Smooth muscle cell (in vitro differentiated cells): Measurements from ENCODE around the gene MAPT. TPM values are rescaled to one million over a fixed set of nuclear protein-coding genes. Genes with fewer than 3 reads are reported as not detected.

ENCODE experiments used
- DNase-seq: peaks from one replicate; lab custom pipeline; 2025; ENCODE audit not compliant: unreplicated experiment; lab: John Stamatoyannopoulos, UW
- H2AFZ ChIP-seq: fragments of 200-600 bp; sonication (generic); 2 replicates; pipeline ENCODE4 v1.6.0; 2016; ENCODE audit warnings: antibody characterized with exemption, low read depth, mild to moderate bottlenecking
- H3F3A ChIP-seq: fragments of 200-600 bp; sonication (generic); 2 replicates; pipeline ENCODE4 v1.6.0; 2017; ENCODE audit warnings: antibody characterized with exemption, low read depth
- H3K27ac ChIP-seq: fragments of 200-600 bp; sonication (generic); 2 replicates; pipeline ENCODE4 v1.5.1; 2016; ENCODE audit warnings: low read depth, mild to moderate bottlenecking
- H3K27me3 ChIP-seq: fragments of 200-600 bp; sonication (generic); 2 replicates; pipeline ENCODE4 v1.6.1; 2016; ENCODE audit warnings: low read depth, mild to moderate bottlenecking
- H3K36me3 ChIP-seq: fragments of 200-600 bp; sonication (generic); 2 replicates; pipeline ENCODE4 v1.5.1; 2016; ENCODE audit warnings: low read depth
- H3K4me1 ChIP-seq: fragments of 200-600 bp; sonication (generic); 2 replicates; pipeline ENCODE4 v1.5.1; 2016; ENCODE audit warnings: low read depth
- H3K4me2 ChIP-seq: fragments of 200-600 bp; sonication (generic); 2 replicates; pipeline ENCODE4 v1.6.0; 2016; ENCODE audit warnings: mild to moderate bottlenecking
- H3K4me3 ChIP-seq: fragments of 200-600 bp; sonication (generic); 2 replicates; pipeline ENCODE4 v1.5.1; 2016; ENCODE audit warnings: mild to moderate bottlenecking
- H3K79me2 ChIP-seq: fragments of 200-600 bp; sonication (generic); 2 replicates; pipeline ENCODE4 v1.6.0; 2016; ENCODE audit warnings: low read depth, mild to moderate bottlenecking
- H3K9ac ChIP-seq: fragments of 200-600 bp; sonication (generic); 2 replicates; pipeline ENCODE4 v1.6.0; 2016; ENCODE audit warnings: low read depth
- H3K9me3 ChIP-seq: fragments of 200-600 bp; sonication (generic); replicated peaks from 2 replicates; pipeline ENCODE4 v1.5.1; 2016; ENCODE audit warnings: low read depth
- H4K20me1 ChIP-seq: fragments of 200-600 bp; sonication (generic); 2 replicates; pipeline ENCODE4 v1.6.0; 2016; ENCODE audit warnings: low read depth
- WGBS: methylation state at CpG from one replicate; pipeline ENCODE4 v1.1.7; 2016; ENCODE audit warnings: low lambda C conversion rate; 5-methylcytosine and 5-hydroxymethylcytosine counted together
- polyA plus RNA-seq: library from polyadenylated mRNA; unstranded; fragments of >200 nt; fragmentation: Nextera tagmentation; extraction: Ambion mirVana; gene quantifications from 2 replicates; pipeline ENCODE4 v1.2.1, GENCODE V29; 2016
- total RNA-seq: library from RNA; depleted of rRNA; stranded (reverse); fragments of >200 nt; gene quantifications from 2 replicates; pipeline ENCODE4 v1.2.3, GENCODE V29; 2014
- TF ChIP-seq, protein P1 (sequence below): fragments of 200-600 bp; sonication (generic); IDR thresholded peaks from 2 replicates; pipeline ENCODE4 v1.5.1; 2017; ENCODE audit warnings: borderline replicate concordance, mild to moderate bottlenecking, antibody characterized with exemption; ENCODE audit not compliant: insufficient read depth, poor library complexity, severe bottlenecking

MAPT gene
- total and polyA plus RNA-seq, 2 experiments from 2014 or later: 0.49 to 1.7 TPM

DNA sequence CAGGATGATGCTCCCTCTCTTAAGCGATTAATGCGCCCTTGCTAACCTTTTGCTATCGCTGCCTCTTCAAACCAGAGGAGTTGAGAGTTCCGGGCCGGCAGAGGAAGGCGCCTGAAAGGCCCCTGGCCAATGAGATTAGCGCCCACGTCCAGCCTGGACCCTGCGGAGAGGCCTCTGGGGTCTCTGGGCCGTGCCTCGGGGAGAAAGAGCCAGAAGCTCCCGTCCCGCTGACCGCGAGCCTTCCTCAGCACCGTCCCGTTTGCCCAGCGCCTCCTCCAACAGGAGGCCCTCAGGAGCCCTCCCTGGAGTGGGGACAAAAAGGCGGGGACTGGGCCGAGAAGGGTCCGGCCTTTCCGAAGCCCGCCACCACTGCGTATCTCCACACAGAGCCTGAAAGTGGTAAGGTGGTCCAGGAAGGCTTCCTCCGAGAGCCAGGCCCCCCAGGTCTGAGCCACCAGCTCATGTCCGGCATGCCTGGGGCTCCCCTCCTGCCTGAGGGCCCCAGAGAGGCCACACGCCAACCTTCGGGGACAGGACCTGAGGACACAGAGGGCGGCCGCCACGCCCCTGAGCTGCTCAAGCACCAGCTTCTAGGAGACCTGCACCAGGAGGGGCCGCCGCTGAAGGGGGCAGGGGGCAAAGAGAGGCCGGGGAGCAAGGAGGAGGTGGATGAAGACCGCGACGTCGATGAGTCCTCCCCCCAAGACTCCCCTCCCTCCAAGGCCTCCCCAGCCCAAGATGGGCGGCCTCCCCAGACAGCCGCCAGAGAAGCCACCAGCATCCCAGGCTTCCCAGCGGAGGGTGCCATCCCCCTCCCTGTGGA is 88.6 kb downstream of the MAPT start:
- no peaks in the 10 kb centered on the region for H3K36me3 ChIP-seq
- 90% methylated on average over 35 of the region's 41 CpGs for WGBS
- no peaks in the 10 kb centered on the region for H3K9me3 ChIP-seq
- no peak overlapping the region for H3K27ac ChIP-seq
- H3K4me1 ChIP-seq: no peaks in the 10 kb centered on the region
- H3K9ac ChIP-seq: no peak overlapping the region
- TF ChIP-seq, protein P1, sequence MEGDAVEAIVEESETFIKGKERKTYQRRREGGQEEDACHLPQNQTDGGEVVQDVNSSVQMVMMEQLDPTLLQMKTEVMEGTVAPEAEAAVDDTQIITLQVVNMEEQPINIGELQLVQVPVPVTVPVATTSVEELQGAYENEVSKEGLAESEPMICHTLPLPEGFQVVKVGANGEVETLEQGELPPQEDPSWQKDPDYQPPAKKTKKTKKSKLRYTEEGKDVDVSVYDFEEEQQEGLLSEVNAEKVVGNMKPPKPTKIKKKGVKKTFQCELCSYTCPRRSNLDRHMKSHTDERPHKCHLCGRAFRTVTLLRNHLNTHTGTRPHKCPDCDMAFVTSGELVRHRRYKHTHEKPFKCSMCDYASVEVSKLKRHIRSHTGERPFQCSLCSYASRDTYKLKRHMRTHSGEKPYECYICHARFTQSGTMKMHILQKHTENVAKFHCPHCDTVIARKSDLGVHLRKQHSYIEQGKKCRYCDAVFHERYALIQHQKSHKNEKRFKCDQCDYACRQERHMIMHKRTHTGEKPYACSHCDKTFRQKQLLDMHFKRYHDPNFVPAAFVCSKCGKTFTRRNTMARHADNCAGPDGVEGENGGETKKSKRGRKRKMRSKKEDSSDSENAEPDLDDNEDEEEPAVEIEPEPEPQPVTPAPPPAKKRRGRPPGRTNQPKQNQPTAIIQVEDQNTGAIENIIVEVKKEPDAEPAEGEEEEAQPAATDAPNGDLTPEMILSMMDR: no peak
- H3K79me2 ChIP-seq: no peaks in the 10 kb centered on the region
- no peaks in the 10 kb centered on the region for H4K20me1 ChIP-seq
- no peaks in the 10 kb centered on the region for H3K27me3 ChIP-seq
- no peak overlapping the region for H3K4me2 ChIP-seq
- H3K4me3 ChIP-seq: no peak overlapping the region
- no peak overlapping the region for H2AFZ ChIP-seq
- H3F3A ChIP-seq: no peaks in the 10 kb centered on the region
- DNase-seq: no peak

DNA sequence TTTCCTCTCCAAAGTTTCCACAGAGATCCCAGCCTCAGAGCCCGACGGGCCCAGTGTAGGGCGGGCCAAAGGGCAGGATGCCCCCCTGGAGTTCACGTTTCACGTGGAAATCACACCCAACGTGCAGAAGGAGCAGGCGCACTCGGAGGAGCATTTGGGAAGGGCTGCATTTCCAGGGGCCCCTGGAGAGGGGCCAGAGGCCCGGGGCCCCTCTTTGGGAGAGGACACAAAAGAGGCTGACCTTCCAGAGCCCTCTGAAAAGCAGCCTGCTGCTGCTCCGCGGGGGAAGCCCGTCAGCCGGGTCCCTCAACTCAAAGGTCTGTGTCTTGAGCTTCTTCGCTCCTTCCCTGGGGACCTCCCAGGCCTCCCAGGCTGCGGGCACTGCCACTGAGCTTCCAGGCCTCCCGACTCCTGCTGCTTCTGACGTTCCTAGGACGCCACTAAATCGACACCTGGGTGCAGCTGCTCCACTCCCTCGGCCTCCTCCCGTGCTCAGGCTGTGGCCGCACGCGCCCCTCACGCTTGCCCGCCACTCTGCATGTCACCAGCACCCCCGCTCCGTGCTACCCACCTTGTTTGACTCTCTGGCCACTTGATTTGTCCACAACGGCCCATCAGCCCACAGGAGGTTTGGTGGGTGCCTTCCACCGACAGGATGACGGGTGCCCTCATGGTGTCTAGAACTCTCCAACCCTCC is 89.4 kb downstream of the MAPT start:
- Histone ChIP-seq H3K27ac (no peak overlapping the region), H4K20me1 (no peaks in the 10 kb centered on the region), H3K36me3 (no peaks in the 10 kb centered on the region), H3K79me2 (no peaks in the 10 kb centered on the region), H3K9ac (no peak overlapping the region), H3K4me1 (no peaks in the 10 kb centered on the region), H3K27me3 (no peaks in the 10 kb centered on the region), H3K9me3 (no peaks in the 10 kb centered on the region), H3F3A (no peaks in the 10 kb centered on the region), H3K4me2 (no peak overlapping the region), H3K4me3 (no peak overlapping the region), H2AFZ (no peak overlapping the region)
- WGBS: 86% methylated on average over 31 of the region's 31 CpGs
- DNase-seq: no peak
- TF ChIP-seq, protein P1: no peak

DNA sequence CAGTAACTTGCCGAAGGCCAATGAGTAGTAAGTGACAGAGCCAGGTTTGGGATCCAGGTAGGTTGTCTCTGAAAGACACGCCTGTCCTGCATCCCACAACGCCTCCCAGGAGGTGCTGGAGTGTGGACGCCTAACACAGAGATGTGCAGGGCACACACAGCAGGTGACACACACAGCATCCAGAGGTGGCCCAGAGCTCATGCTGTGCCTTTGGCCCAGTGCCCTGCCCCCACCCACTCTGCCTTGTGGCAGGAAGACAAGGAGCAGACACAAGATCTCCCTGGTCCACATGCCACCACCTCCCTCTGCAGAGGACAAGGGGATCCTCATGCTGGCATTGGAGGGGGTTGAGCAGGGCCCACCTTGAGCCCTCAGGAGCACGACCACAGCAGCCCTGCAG is 90.0 kb downstream of the MAPT start:
- Histone ChIP-seq H3K9ac (no peak overlapping the region), H4K20me1 (no peaks in the 10 kb centered on the region), H3K9me3 (no peaks in the 10 kb centered on the region), H3F3A (no peaks in the 10 kb centered on the region), H3K4me1 (no peaks in the 10 kb centered on the region), H3K27ac (no peak overlapping the region), H2AFZ (no peak overlapping the region), H3K36me3 (no peaks in the 10 kb centered on the region), H3K27me3 (no peaks in the 10 kb centered on the region), H3K4me3 (no peak overlapping the region), H3K79me2 (no peaks in the 10 kb centered on the region), H3K4me2 (no peak overlapping the region)
- 94% methylated on average over 5 of the region's 5 CpGs for WGBS
- TF ChIP-seq, protein P1: no peak
- DNase-seq: no peak
